SK-N-SH treated with all-trans-retinoic acid at 6 μM for 48 hours (cell line): ENCODE data around the gene SEC23IP.

Experiments used
- CREB5 ChIP-seq: fragments of 250-450 bp; sonication (Bioruptor Pico); IDR thresholded peaks from 2 replicates; pipeline ENCODE4 v1.5.1; 2020; ENCODE audit warnings: low read depth, mild to moderate bottlenecking, moderate library complexity
- CSRNP3 ChIP-seq: fragments of 250-450 bp; sonication (Bioruptor Pico); IDR thresholded peaks from 2 replicates; pipeline ENCODE4 v1.5.1; 2021; ENCODE audit warnings: mild to moderate bottlenecking, moderate library complexity
- OSR1 ChIP-seq: fragments of 250-450 bp; sonication (Bioruptor Pico); IDR thresholded peaks from 2 replicates; pipeline ENCODE4 v1.8.0; 2022; ENCODE audit warnings: moderate library complexity, mild to moderate bottlenecking, inconsistent platforms
- PATZ1 ChIP-seq: fragments of 250-450 bp; sonication (Bioruptor Pico); IDR thresholded peaks from 2 replicates; pipeline ENCODE4 v1.8.0; 2020; ENCODE audit warnings: mild to moderate bottlenecking, moderate library complexity, borderline replicate concordance
- TCF4 ChIP-seq: fragments of 250-450 bp; sonication (Bioruptor Pico); IDR thresholded peaks from 2 replicates; pipeline ENCODE4 v1.8.0; 2021; ENCODE audit warnings: mild to moderate bottlenecking, moderate library complexity, borderline replicate concordance
- TOX ChIP-seq: fragments of 250-450 bp; sonication (Bioruptor Pico); IDR thresholded peaks from 2 replicates; pipeline ENCODE4 v1.8.0; 2021; ENCODE audit warnings: mild to moderate bottlenecking, moderate library complexity, borderline replicate concordance
- ZC3H10 ChIP-seq: fragments of 250-450 bp; sonication (Bioruptor Pico); IDR thresholded peaks from 2 replicates; pipeline ENCODE4 v1.5.1; 2021; ENCODE audit warnings: mild to moderate bottlenecking, moderate library complexity

GRCh38 chr10:119940487-119940886, 48.0 kb downstream of the SEC23IP start:
- TF ChIP-seq TCF4 (CRISPR knock-in tag) (no peak), ZC3H10 (CRISPR knock-in tag) (no peak), OSR1 (CRISPR knock-in tag) (no peak), CREB5 (CRISPR knock-in tag) (no peak), PATZ1 (no peak), TOX (CRISPR knock-in tag) (no peak), CSRNP3 (CRISPR knock-in tag) (no peak)
